ENCODE measurements around the gene AKT2. TPM values are rescaled to one million over a fixed set of nuclear protein-coding genes. Genes with fewer than 3 reads are reported as not detected.

Gene AKT2
- total and polyA plus RNA-seq, 2 of the 8 experiments (the other 6 are each of a cell fraction or from before 2014, with no cell fraction given): 151 to 183 TPM

GRCh38 chr19:40214936-40215335, 70.2 kb downstream of the AKT2 start (continued):
- TF ChIP-seq CBX5 (IDR thresholded peaks at IDR 0.05; ENCODE audit: low read depth, low read length): no peak
- TF ChIP-seq SP4 (IDR thresholded peaks at IDR 0.05; ENCODE audit: low read length): no peak

All from H1 (cell line).